ENCODE measurements around the gene SDHAF2.

GRCh38 chr11:61447601-61448551, 18.0 kb downstream of the SDHAF2 start:
- TF ChIP-seq CTCF (IDR thresholded peaks at IDR 0.05) (no peak), TCF7L2 (IDR thresholded peaks at IDR 0.05; ENCODE audit: low read depth, low read length) (no peak), POLR2AphosphoS5 (IDR thresholded peaks at IDR 0.05; ENCODE audit: low read depth, low read length) (no peak)
- TF ChIP-seq, protein P1, sequence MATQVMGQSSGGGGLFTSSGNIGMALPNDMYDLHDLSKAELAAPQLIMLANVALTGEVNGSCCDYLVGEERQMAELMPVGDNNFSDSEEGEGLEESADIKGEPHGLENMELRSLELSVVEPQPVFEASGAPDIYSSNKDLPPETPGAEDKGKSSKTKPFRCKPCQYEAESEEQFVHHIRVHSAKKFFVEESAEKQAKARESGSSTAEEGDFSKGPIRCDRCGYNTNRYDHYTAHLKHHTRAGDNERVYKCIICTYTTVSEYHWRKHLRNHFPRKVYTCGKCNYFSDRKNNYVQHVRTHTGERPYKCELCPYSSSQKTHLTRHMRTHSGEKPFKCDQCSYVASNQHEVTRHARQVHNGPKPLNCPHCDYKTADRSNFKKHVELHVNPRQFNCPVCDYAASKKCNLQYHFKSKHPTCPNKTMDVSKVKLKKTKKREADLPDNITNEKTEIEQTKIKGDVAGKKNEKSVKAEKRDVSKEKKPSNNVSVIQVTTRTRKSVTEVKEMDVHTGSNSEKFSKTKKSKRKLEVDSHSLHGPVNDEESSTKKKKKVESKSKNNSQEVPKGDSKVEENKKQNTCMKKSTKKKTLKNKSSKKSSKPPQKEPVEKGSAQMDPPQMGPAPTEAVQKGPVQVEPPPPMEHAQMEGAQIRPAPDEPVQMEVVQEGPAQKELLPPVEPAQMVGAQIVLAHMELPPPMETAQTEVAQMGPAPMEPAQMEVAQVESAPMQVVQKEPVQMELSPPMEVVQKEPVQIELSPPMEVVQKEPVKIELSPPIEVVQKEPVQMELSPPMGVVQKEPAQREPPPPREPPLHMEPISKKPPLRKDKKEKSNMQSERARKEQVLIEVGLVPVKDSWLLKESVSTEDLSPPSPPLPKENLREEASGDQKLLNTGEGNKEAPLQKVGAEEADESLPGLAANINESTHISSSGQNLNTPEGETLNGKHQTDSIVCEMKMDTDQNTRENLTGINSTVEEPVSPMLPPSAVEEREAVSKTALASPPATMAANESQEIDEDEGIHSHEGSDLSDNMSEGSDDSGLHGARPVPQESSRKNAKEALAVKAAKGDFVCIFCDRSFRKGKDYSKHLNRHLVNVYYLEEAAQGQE (IDR thresholded peaks at IDR 0.05; ENCODE audit: insufficient read depth in 1 of 2, low read depth in 2 of 2, low read length in 1 of 2): no peak

Data from Panc1 (cell line).